ACC112 (cell line): ENCODE data around the gene ACOT9.
"Not testable (repeated sequence)": the region's sequence is repeated elsewhere in the genome, so short reads cannot be mapped to it uniquely, and the experiment has no call there.

ENCODE experiments used
- H2AFZ ChIP-seq: fragments of 200-600 bp; sonication (generic); one replicate; pipeline ENCODE4 v1.6.0; 2017; ENCODE audit warnings: antibody characterized with exemption, low read length; ENCODE audit not compliant: unreplicated experiment
- H3K27ac ChIP-seq: fragments of 200-600 bp; sonication (generic); 2 replicates; pipeline ENCODE4 v1.5.1; 2014; ENCODE audit warnings: low read depth, mild to moderate bottlenecking, antibody characterized with exemption, low read length, moderate library complexity
- H3K27me3 ChIP-seq: fragments of 200-600 bp; sonication (generic); 2 replicates; pipeline ENCODE4 v1.6.1; 2014; ENCODE audit warnings: mild to moderate bottlenecking, antibody characterized with exemption, low read length, moderate library complexity, mixed read lengths; ENCODE audit not compliant: insufficient read depth
- H3K36me3 ChIP-seq: fragments of 200-600 bp; sonication (generic); 2 replicates; pipeline ENCODE4 v1.6.1; 2016; ENCODE audit warnings: mild to moderate bottlenecking, antibody characterized with exemption, low read length, moderate library complexity, mixed read lengths; ENCODE audit not compliant: insufficient read depth
- H3K4me1 ChIP-seq: fragments of 200-600 bp; sonication (generic); one replicate; pipeline ENCODE4 v1.6.1; 2016; ENCODE audit warnings: low read length, mixed read lengths; ENCODE audit not compliant: insufficient read depth, unreplicated experiment, control insufficient read depth
- H3K4me3 ChIP-seq: fragments of 200-600 bp; sonication (generic); 2 replicates; pipeline ENCODE4 v1.5.1; 2014; ENCODE audit warnings: mild to moderate bottlenecking, low read depth, low read length
- H3K79me2 ChIP-seq: fragments of 200-600 bp; sonication (generic); one replicate; pipeline ENCODE4 v1.6.0; 2016; ENCODE audit warnings: low read length; ENCODE audit not compliant: control insufficient read depth, unreplicated experiment, insufficient read depth

Gene ACOT9

DNA sequence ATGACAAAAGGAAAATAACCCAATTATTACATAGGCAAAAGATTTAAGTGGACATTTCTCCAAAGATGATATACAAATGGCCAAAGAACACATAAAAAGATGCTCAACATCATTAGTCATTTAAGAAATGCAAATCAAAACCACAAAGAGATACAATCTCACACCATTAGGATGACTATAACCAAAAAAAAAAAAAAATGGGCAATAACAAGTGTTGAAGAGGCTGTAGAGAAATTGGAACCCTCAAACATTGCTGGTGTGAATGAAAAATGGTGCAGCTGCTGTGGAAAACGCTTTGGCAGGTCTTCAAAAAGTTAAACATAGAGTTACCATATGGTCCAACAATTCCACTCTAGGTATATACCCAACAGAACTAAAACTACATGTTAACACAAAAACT is 81.4 kb downstream of the ACOT9 start:
- Histone ChIP-seq H3K27me3 (no peaks in the 10 kb centered on the region), H3K36me3 (no peaks in the 10 kb centered on the region), H3K27ac (no peak overlapping the region), H3K4me1 (peaks cover 8% of the 10 kb centered on the region), H2AFZ (no peak overlapping the region), H3K4me3 (no peak overlapping the region), H3K79me2 (no peaks in the 10 kb centered on the region)

DNA sequence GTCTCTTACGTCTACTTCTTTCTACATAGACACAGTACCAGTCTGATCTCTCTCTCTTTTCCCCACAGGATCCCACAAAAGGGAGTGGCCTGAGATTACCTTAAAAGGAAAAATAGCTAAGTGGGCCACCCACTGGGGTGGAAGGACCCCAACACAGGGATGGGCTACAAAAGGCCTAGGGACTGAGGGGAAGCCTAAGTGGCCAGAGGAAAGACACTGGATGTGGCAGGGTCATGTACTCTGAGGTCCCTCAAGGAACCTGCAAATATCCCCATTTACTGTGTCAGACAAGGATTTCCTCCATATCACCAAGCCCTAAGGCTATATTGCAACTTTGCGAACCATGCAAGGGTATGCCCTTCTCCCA is 82.3 kb downstream of the ACOT9 start:
- H3K4me1 ChIP-seq, result peaks cover 10% of the 10 kb centered on the region
- no peak overlapping the region for H2AFZ ChIP-seq
- H3K27ac ChIP-seq, result no peak overlapping the region
- H3K4me3 ChIP-seq, result no peak overlapping the region
- no peaks in the 10 kb centered on the region for H3K79me2 ChIP-seq
- H3K27me3 ChIP-seq, result no peaks in the 10 kb centered on the region
- H3K36me3 ChIP-seq, result no peaks in the 10 kb centered on the region

DNA sequence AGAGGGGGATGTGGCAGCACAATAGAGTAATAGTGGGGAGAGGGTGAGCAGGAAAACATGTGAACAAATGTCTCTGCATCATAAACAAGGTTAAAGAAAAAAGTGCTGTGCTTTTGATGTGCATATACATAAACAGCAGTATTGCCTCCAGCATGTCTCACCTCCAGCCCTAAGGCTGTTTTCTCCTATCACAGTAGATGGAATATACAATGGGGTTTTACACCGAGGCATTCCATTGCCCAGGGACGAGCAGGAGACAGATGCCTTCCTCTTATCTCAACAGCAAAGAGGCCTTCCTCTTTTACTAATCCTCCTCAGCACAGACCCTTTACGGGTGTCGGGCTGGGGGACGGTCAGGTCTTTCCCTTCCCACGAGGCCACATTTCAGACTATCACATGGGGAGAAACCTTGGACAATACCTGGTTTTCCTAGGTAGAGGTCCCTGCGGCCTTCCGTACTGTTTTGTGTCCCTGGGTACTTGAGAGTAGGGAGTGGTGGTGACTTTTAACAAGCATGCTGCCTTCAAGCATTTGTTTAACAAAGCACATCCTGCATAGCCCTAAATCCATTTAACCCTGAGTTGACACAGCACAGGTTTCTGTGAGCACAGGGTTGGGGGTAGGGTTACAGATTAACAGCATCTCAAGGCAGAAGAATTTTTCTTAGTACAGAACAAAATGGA is 82.9 kb downstream of the ACOT9 start:
- H3K27me3 ChIP-seq, H3K79me2 ChIP-seq, H2AFZ ChIP-seq, H3K36me3 ChIP-seq, H3K4me3 ChIP-seq, H3K27ac ChIP-seq: not testable (repeated sequence)
- H3K4me1 ChIP-seq, result peaks cover 10% of the 10 kb centered on the region

DNA sequence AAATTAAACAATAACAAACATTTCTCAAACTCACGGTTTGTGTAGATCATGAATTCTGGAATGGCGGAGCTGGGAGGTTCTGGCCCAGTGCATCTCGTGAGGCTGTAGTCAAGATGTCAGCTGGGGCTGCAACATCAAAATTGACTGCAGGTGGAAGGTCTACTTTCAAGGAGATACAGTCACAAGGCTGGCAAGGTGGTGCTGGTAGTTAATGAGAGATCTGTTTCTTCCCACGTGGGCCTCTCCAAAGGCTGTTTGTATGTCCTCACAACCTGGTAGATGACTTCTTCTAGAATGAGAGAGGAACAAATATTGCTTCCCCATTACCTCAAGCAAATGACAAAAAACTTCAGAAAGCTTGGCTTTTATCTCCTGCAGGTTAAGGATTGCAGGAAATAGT is 83.7 kb downstream of the ACOT9 start:
- Histone ChIP-seq H3K27me3 (no peaks in the 10 kb centered on the region), H3K36me3 (no peaks in the 10 kb centered on the region), H2AFZ (no peak overlapping the region), H3K27ac (no peak overlapping the region), H3K4me1 (peaks cover 10% of the 10 kb centered on the region), H3K79me2 (no peaks in the 10 kb centered on the region), H3K4me3 (no peak overlapping the region)

DNA sequence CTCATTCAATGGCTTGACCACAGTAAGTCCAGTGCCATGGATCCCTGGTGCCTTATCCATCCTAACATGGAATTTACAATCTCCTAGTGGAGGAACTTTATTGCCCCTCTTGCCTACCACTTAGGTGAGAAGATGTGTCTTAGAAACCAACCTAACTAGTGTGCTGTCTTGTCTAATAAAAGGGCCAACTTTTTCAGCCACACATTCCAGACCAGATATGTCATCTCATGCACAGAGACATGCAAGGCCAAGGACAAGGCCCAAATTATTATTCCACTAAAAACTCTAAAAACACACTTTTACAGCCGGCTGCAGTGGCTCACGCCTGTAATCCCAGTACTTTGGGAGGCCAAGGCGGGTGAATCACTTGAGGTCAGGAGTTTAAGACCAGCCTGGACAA is 86.4 kb downstream of the ACOT9 start:
- Histone ChIP-seq H3K4me1 (peaks cover 4% of the 10 kb centered on the region), H3K27ac (no peak overlapping the region), H3K36me3 (no peaks in the 10 kb centered on the region)

DNA sequence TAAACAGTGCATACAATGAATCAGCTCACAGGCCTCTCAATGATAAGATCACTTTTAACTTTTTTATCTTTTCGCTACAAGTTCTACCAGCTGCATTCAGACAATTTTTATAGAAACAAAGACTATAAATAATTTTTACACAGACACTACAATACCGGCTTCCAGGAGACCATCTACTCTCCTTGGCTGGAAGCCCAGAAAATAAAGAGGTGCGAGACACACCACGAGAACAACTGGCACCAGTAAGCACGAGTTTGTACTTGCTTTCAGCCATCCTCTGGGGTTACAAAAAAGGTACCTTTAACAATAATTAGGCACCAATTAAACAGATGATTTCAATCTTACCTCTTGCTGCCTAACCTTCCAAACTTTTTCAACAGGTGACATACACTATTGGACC is 87.0 kb downstream of the ACOT9 start:
- Histone ChIP-seq H3K36me3 (no peaks in the 10 kb centered on the region), H2AFZ (no peak overlapping the region), H3K4me3 (no peak overlapping the region)

More for the DNA sequence above, 86.4 kb downstream of the ACOT9 start:
- Histone ChIP-seq H3K4me3 (no peak overlapping the region), H3K79me2 (no peaks in the 10 kb centered on the region), H2AFZ (no peak overlapping the region), H3K27me3 (peaks cover 18% of the 10 kb centered on the region)

More for the DNA sequence above, 87.0 kb downstream of the ACOT9 start:
- Histone ChIP-seq H3K4me1 (peaks cover 4% of the 10 kb centered on the region), H3K27me3 (peaks cover 18% of the 10 kb centered on the region), H3K27ac (no peak overlapping the region), H3K79me2 (no peaks in the 10 kb centered on the region)
